ENCODE results near the gene OPRM1. TPM values are rescaled to one million over a fixed set of nuclear protein-coding genes. Genes with fewer than 3 reads are reported as not detected.

The OPRM1 gene
- total and polyA plus RNA-seq, 2 of the 8 experiments (the other 6 are each of a cell fraction or from before 2014, with no cell fraction given) = not detected

- CTCF ChIA-PET (ENCODE audit: partially characterized antibody) = interaction anchor here (1.0 to 1.5 kb wide), 2 partner anchors 15 to 126 kb away, joined by 3 to 4 read pairs; no protein-coding TSS in a partner anchor
- H2AFZ ChIP-seq (ENCODE audit: low read length) = no peak overlapping the region
Observed at GRCh38 chr6:154280521-154280920, 241.5 kb downstream of the OPRM1 start.

More at GRCh38 chr6:154280521-154280920, 241.5 kb downstream of the OPRM1 start:
- Histone ChIP-seq H2BK120ac (replicated peaks; ENCODE audit: low read depth, low read length) (no peak overlapping the region), H3K27me3 (replicated peaks in 1 of 4; ENCODE audit: control insufficient read depth in 3 of 4, extremely low read depth in 1 of 4, insufficient read depth in 3 of 4, low read length in 3 of 4) (no peaks in the 10 kb centered on the region), H2BK5ac (ENCODE audit: low read depth, low read length) (no peak overlapping the region), H3K4me3 (ENCODE audit: extremely low read depth in 1 of 4, insufficient read depth in 2 of 4, low read depth in 3 of 4, low read length in 4 of 4) (no peak overlapping the region), H2BK12ac (ENCODE audit: low read depth, low read length) (no peak overlapping the region), H3K23me2 (ENCODE audit: low read depth, low read length) (no peaks in the 10 kb centered on the region), H4K91ac (replicated peaks; ENCODE audit: insufficient read length, low read length) (no peak overlapping the region), H2BK20ac (ENCODE audit: low read length) (no peak overlapping the region), H3K79me1 (ENCODE audit: low read depth, low read length) (no peaks in the 10 kb centered on the region), H3K79me2 (ENCODE audit: control insufficient read depth in 1 of 2, insufficient read depth in 2 of 2, low read length in 2 of 2) (no peaks in the 10 kb centered on the region), H3K56ac (replicated peaks; ENCODE audit: insufficient read length, low read depth, low read length) (no peak overlapping the region), H3K36me3 (ENCODE audit: control insufficient read depth in 2 of 4, insufficient read depth in 4 of 4, low read length in 3 of 4) (no peaks in the 10 kb centered on the region), H2AK5ac (ENCODE audit: low read depth, low read length) (no peak overlapping the region), H4K20me1 (replicated peaks in 1 of 2; ENCODE audit: control insufficient read depth in 1 of 2, insufficient read depth in 2 of 2, low read length in 2 of 2) (no peaks in the 10 kb centered on the region), H4K8ac (ENCODE audit: extremely low read depth, insufficient read depth, low read length) (no peak overlapping the region), H3K14ac (ENCODE audit: insufficient read length) (no peak overlapping the region), H4K5ac (ENCODE audit: insufficient read length, low read depth, low read length) (no peak overlapping the region), H3K18ac (ENCODE audit: extremely low read depth, low read length) (no peak overlapping the region), H3K4me1 (replicated peaks in 1 of 4; ENCODE audit: control insufficient read depth in 3 of 4, insufficient read depth in 4 of 4, low read length in 3 of 4) (no peaks in the 10 kb centered on the region), H2BK15ac (ENCODE audit: low read length) (no peak overlapping the region), H3K4me2 (ENCODE audit: insufficient read depth in 1 of 2, low read depth in 2 of 2, low read length in 2 of 2) (no peak overlapping the region), H3K4ac (replicated peaks; ENCODE audit: insufficient read length, low read depth, low read length) (no peak overlapping the region), H3K23ac (ENCODE audit: insufficient read length) (no peak overlapping the region), H3K9me3 (ENCODE audit: insufficient read depth in 2 of 2, low read depth in 1 of 2, low read length in 1 of 2) (no peaks in the 10 kb centered on the region; a peak in 1 of 4 replicates), H3K27ac (ENCODE audit: low read depth, low read length) (no peak overlapping the region), H3K9ac (replicated peaks in 1 of 4; ENCODE audit: extremely low read depth in 1 of 4, low read depth in 3 of 4, low read length in 3 of 4) (no peak overlapping the region)
- 95% methylated on average over 2 of the region's 2 CpGs; no CpG with 5 or more reads in 1 of the 2 experiments for WGBS, 2 experiments (ENCODE audit: extremely low coverage in 1 of 2, insufficient coverage in 1 of 2, insufficient read length in 1 of 2, insufficient replicate concordance in 2 of 2, low coverage in 1 of 2, low lambda C conversion rate in 2 of 2, missing lambda C conversion rate in 1 of 2)
- TF ChIP-seq POLR2A (IDR thresholded peaks at IDR 0.05; ENCODE audit: control extremely low read depth in 1 of 2, low read depth in 2 of 2, low read length in 2 of 2) = no peak
- TF ChIP-seq CHD2 (IDR thresholded peaks at IDR 0.05; ENCODE audit: low read length) = no peak
- TF ChIP-seq BRCA1 (IDR thresholded peaks at IDR 0.05; ENCODE audit: low read depth, low read length) = no peak
- TF ChIP-seq FOSL1 (IDR thresholded peaks at IDR 0.05; ENCODE audit: insufficient read depth, low read depth, low read length) = no peak
- TF ChIP-seq KDM4A (IDR thresholded peaks at IDR 0.05; ENCODE audit: low read depth, low read length, severe bottlenecking) = no peak
- no peak for TF ChIP-seq MAFK (IDR thresholded peaks at IDR 0.05; ENCODE audit: low read depth, low read length)
- no peak for TF ChIP-seq CTBP2 (IDR thresholded peaks at IDR 0.05; ENCODE audit: borderline replicate concordance, insufficient read depth, insufficient read length, low read length)
- TF ChIP-seq ATF2 (IDR thresholded peaks at IDR 0.05; ENCODE audit: low read length) = no peak
- no peak for TF ChIP-seq HDAC2 (IDR thresholded peaks at IDR 0.05; ENCODE audit: borderline replicate concordance in 1 of 2, low read depth in 2 of 2, low read length in 2 of 2)
- no peak for TF ChIP-seq BACH1 (IDR thresholded peaks at IDR 0.05; ENCODE audit: low read length)
- no peak for TF ChIP-seq ZNF274 (IDR thresholded peaks at IDR 0.05; ENCODE audit: borderline replicate concordance, extremely low read depth, low read length)
- no peak for TF ChIP-seq HDAC6 (IDR thresholded peaks at IDR 0.05; ENCODE audit: low read depth, low read length)
- no peak for DNase-seq (ENCODE audit: low read depth in 1 of 2, low spot score in 2 of 2)
- POLR2A ChIA-PET (ENCODE audit: partially characterized antibody) = no interaction called here
- no peak for FAIRE-seq

Data from H1 (cell line).